Fibroblast of skin of right quadriceps (primary cell): ENCODE results near the gene MYH15.

ENCODE experiments used
- DNase-seq: peaks from one replicate; pipeline ENCODE4 v3.0.0-alpha.2; 2013

Gene MYH15

DNA sequence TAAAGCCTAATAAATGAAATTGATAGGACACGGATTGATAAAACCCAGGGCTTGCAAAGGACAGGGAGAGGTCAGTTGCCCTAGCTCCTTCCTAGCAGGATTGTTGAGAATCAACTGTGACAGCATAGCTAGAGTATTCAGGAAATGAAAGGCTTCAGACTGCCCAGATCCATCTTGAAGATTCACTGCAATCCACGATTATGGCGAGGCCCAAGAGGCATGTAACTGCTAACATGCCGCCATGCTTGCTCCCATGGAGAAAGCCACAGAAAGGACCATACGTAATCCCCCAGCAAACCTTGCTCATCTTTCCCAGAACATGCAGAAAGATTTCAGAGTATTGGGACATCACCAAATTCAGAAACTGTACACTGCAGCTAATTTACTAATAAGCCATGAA lies 41.3 kb downstream of the MYH15 start:
- no peak for DNase-seq

DNA sequence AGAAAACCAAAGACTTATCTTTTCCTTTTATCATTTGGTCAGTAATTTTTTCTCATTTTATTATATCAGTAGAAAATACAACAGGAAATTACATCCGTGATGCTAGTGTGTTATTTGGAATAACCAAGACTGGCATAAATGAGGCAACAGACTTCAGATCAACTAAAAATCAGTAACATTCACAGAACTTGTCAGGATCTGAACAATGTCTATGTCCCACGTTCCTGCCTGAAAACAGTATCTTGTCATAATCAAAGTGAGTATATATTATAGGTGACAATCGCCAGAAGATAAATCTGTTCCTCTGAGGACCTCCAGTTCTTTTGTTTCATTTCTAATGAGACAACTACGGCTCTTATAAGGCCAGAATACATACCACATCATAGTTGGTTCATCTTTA lies 41.8 kb downstream of the MYH15 start:
- DNase-seq = no peak

DNA sequence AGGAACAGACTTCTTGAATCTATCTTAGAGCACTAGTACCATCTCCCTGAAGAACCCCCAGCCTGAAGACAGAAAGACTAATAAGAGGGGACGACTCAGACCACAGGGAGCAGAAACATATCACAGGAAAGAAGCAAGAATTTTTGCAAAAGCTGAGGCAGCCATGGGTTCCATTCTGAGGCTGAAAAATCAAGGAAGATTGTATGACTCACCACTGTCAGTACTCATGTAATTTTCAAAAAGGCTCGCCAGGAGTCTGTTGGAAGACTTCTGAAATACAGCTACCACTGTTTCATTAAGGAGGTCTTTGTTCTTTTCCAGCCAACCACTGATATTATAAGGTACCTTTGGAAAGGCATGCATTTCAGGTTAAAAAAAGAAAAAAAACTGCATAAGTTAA lies 47.5 kb downstream of the MYH15 start:
- peak; percentile 56 for DNase-seq

DNA sequence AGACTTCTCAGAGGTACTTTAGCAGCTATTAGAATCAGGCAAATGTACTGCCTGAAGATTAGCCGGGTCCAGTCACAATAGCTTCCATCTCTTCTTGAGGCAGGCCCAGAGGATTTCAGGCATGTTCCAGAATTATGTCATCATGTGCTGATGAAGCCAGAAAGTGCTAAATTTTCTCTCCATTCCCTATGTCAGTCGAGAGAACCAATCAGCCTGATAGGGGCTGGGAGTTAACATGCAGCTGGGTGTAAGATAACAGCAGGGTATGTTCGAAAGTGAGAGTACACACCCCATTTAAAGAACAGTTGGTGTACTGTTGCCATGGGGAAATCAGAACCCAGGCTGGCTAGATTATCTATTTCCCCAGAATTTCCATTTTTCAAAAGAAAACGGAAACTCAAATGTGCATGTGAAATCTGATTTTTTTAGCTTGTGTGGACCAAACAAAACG lies 48.7 kb downstream of the MYH15 start:
- peak; percentile 32 for DNase-seq

DNA sequence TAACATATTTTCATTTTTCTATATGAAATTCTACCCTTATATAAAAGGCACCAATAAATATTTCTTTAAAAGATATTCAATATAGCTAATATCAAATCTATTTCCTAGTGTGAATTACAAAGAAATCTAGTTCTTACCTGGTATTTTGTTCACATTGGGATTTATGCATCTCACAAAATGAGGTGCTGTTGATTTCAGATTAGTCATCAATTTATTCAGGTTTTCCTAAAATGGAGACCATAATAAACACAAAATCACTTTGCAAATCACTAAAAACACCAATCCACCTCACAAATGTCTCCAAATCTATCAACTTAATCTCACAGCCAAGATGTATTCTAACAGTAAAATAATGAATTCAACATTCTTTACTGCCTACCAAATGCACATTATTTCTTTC lies 51.2 kb downstream of the MYH15 start:
- DNase-seq = no peak

DNA sequence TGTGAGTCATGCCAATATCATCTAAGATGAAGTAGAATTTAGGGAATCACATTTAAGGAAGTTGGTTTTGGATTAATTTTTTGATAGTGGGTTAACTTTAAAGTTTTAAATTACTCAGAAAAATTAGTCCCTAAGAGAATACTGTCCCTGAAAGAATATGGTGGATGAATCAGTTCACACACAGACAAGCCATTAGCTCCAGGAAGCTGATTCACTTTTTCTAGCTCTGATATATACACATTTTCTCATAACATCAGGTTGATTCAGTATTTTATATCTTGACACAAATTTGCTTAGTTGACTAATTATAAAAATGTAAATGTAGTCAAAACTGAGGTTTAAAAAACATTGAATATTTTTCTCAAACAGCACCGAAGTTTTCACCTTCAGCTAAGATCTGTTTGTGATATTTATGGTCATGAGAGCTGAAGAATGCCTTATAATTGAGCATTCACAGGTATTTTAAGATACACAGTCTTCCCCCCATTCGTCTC lies 55.1 kb downstream of the MYH15 start:
- DNase-seq = peak; percentile 31

DNA sequence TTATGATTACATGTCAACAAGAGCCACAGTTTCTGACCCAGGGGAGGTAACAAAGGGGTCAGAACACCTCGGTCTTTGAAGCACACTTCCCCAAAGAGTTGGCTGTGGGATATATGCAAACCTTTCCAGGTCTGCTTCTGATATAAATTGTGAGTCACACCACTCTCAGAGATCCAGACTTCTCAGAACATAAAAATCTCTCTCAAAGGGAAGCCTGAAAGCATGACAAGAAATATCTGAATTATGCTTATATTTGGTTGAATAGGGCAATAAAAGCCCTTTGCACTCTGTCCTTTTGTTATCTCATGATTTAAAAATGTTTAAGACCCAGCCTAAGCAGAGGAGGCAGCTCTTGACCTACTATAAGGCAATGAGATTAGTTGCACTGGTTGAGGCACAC lies 56.8 kb downstream of the MYH15 start:
- DNase-seq = peak; percentile 64

DNA sequence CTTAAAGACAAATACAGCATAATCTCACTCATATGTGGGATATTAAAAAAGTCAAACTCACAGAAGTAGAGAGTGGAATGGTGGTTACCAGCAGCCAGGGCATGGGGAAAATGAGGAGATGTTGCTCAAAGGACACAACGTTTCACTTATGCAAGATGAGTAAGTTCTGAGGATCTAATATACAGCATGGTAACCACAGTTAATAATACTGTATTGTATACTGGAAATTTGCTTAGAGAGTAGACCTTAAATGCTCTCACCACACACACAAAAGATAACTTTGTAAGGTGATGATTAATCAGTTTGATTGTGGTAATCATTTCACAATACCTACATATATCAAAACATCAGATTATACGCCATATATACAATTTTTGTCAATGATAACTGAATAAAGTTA lies 60.0 kb downstream of the MYH15 start:
- no peak for DNase-seq

DNA sequence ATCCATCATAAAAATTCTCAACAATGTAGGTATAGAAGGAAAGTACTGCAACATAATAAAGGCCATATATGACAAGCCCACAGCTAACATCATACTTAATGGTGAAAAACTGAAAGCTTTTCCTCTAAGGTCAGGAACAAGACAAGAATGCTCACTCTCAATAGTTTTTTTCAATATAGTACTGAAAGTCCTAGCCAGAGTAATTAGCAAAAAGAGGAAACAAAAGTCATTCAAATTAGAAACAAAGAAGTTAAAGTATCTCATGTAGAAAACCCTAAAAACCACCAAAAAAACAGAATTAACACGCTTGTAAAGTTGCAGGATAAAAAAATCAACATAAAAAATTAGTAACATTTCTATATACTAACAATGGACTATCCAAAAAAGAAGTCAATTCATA lies 61.8 kb downstream of the MYH15 start:
- DNase-seq = no peak

DNA sequence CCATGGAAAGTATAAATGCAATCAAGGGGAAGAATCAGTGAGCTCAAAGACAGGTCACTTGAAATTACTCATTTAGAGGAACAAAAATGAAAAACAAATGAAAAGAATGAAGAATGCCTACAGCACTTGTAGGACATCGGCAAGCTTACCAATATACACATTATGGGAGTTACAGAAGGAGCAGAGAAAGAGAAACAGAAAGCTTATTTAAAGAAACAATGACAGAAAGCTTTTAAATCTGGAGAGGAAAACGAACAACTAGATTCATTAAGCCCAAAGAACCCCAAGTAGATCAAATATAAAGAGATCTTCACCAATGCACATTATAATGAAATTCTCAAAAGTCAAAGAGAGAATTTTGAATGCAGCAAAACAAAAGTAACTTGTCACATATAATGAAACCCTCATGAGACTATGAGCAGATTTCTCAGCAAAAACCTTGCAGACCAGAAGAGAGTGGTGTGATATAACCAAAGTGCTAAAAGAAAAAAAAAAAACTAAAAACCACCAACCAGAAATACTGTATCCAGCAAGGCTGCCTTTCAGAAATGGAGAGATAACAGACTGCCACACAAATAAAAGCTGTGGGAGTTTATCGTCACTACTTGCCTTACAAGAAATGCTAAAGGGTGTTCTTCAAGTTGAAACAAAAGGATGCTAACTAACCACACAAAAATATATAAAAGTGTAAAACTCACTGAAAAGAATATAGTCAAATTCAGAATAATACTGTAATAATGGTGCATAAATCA lies 63.1 kb downstream of the MYH15 start:
- DNase-seq = no peak

DNA sequence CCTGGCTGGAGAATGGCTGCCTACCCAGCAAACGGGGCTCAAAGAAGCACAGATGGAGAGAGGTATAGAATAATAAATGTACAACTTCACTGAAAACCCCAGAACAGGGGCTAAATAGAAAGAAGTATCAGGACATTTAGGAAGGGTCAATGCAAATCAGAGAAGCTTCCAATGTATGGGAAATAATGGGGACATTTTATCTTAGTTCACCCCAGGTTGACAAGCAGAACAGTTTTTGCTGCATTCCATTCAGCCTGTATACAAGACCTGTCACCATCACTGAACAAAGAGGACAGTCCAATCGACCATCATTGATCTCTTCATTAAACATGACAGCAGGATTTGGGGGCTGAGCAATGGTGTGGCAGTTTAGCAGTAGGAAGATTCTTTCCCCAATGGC lies 68.1 kb downstream of the MYH15 start:
- no peak for DNase-seq

DNA sequence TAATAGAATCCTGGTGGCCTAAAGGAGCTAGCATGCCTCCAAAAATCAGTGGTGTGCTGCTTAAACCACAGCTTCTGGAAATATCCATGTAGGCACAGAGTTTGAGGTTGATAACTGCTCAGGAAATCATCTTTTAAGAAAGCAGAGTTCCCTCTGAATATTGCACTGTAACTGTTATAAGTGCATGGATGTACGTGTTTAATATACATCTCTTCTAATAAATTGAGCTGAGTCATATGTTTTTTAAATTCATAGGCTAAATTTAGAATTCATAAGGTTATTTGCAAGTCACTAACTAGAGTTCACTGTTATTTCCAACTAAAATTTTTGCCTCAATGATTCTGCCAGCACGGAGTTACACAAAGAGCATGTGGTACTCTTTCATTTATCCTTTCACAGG lies 68.9 kb downstream of the MYH15 start:
- peak; percentile 17 for DNase-seq

DNA sequence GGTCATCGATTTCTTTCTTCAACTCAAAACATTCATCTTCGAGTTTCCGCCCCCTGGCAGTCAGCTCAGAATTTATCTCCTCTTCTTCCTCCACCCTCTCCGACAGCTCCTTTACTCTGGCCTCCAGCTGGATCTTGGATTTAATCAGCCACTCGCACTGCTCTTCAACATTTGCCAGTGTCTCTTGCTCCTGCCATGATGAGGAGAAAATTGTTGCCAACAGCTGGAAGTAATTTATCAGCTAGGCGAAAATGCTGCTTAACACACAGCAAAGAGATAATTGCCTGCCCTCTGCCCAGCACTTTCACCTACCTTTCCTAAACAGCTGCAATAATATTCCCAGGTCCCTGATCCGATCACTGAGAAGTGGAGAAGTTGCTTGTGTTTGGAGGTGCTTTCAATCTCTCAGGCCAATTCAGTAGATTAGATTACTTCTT lies 69.3 kb downstream of the MYH15 start:
- DNase-seq = peak; percentile 54

DNA sequence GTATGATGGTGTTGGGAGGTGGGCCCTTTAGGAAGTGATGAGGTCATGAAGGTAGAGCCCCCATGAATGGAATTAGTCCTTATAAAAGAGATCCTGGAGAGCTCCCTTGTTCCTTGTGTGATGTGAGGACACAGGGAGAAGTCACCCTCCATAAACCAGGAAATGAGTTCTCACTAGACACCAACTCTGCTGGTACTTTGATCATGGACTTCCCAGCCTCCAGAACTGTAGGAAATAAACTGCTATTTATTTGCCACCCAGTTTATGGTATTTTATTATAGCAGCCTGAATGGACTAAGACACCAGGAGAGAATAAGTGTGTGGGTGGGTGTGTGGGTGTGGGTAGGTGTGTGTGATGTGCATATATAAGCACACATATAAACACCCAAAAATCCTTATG lies 71.9 kb downstream of the MYH15 start:
- DNase-seq = no peak

DNA sequence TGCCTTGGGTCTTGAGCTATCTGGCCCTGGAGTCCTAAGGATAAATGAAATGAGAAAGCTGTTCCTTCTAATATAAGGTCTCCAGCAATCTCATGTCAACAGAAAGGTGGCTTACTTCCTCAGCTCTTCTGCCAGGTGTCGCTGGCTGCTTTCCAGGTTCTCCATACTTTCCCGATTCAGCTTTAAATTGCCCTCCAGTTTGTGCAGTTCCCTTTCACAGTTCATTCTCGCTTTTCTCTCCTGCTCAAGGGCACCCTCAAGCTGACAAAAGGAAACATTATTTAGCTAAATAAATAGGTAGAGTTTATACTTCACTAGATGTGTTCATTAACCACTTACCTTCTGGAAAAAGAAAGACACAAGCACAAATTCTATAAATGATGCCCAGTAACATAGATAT lies 73.0 kb downstream of the MYH15 start:
- DNase-seq = no peak

DNA sequence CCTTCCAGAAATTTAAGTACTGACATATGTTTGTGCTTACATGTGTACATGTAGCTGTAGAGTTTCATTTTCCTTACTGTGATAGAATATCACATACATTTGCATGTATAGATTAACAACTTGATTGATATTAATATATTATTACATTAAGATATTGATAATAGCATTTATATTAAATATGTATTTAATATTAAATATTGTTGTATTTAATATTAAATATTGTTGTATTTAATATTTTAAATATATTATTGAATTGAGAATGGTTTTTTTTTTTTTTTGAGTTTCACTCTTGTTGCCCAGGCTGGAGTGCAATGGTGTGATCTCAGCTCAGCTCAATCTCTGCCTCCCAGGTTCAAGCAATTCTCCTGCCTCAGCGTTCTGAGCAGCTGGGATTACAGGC lies 76.5 kb downstream of the MYH15 start:
- no peak for DNase-seq

DNA sequence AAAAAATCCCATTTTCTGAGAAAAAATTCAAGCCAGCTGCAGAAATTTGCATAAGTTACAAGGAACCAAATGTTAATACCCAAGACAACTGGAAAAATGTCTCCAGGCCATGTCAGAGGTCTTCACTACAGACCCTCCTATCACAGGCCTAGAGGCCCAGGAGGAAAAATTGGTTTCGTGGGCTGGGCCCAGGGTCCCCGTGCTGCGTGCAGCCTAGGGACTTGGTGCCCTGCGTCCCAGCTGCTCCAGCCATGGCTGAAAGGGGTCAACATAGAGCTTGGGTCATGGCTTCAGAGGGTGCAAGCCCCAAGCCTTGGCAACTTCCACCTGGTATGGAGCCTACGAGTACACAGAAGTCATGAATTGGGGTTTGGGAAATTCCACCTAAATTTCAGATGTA lies 78.0 kb downstream of the MYH15 start:
- no peak for DNase-seq

DNA sequence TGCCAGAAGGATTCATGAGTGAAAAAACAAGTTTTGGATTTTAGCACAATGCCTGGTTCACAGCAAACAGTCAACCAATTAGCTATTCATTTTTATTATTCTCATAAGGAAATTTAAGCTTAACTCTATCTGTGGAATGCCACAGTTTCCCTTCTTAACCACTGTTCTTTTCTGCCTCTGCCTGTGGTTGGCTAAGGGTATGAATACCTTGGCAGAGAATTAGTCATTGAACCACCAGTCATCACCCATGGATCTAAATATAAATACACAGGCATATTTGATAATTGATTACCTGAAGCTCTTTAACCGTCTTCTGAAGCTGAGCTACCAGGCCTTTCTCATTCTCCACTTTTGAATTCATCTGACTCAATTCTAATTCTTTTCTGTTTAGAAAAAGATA lies 79.9 kb downstream of the MYH15 start:
- DNase-seq = peak; percentile 36

DNA sequence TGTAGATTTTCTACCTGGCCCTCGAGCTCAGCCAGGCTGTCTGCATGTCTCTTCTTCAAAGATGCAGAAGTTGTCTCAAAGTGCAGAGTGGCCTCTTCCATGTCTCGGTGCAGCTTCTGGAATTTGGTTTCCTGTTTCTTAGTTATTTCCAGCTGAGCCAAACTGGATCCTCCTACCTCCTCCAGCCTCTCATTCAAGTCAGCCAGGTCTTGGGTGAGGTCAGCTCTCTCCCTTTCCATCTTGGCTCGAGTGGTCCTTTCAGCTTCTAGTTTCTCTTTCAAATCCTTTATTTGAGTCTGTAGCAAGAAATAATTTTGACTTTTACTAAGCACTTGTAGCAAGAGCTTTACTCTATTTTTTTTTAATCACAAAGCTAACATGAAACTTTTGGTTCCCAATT lies 81.8 kb downstream of the MYH15 start:
- no peak for DNase-seq

DNA sequence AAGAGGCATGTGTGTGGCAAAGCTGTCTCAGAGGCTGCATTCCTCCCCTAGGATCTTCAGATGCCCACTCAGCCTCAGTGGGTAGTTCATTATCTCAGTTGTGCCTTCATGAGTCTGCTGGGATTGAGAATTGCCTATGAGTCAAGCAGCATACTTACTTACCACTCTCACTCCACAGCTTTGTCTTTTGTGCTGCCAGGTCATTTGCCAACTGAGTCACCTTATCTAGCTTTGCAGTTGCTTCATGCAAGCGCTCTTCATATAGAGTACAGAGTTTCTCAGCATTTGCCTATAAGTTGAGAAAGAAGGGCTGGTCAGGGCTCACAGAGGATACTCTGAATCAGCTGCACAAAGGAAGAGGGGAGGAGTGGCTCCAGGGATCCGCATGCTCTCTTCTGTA lies 89.5 kb downstream of the MYH15 start:
- DNase-seq = peak; percentile 79

DNA sequence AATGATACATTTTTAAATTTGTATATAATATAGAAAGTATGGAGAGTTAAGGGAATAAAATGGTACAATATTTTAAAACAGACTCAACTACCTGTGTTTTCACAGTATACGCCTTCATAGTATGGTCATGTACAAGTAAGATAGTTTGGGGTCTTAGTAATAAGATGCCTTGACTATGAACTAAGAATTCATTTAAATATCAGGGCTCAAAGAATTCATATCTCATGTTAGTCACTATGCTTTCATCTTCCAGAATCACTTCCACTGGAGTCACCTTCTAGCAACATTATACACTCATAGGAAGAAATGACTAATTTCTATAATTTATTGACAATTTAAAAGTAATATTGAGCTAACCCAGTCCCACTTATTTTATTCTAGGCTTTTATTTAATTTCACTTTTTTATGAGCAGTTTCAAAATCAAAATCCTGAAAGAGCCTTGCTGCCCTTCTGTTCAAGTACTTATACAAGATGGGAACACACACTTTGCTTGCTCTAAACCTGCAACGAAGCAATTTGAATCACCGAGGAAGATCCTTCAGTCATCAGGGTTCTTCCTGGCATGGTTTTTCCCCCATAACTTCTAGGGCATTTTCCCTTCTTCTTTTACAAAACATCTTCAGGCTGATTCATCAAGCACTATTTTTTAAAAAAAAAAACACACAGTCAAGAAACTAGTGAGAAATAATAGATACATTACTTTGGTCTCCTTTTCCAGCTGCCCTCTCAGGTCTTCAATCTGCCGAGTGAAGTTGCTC lies 94.1 kb downstream of the MYH15 start:
- DNase-seq = no peak

DNA sequence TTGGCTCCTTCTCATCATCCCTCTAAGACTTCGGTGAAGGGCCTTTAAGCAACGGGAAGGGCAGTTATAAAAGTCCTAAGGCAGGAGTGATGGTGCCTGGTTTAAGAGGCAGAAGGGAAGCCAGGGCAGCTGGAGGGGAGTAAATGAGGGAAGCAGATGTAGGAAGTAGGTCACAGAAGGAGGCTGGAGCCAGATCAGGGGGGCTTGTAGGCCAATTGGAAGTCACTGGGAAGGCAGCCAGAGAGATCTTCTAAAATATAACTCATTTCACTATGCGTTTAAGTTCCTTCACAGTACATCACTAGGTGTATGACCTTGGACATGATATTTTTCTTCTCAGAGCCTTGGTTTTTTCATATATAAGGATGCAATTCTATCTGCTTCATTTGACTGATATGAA lies 94.7 kb downstream of the MYH15 start:
- DNase-seq = no peak

DNA sequence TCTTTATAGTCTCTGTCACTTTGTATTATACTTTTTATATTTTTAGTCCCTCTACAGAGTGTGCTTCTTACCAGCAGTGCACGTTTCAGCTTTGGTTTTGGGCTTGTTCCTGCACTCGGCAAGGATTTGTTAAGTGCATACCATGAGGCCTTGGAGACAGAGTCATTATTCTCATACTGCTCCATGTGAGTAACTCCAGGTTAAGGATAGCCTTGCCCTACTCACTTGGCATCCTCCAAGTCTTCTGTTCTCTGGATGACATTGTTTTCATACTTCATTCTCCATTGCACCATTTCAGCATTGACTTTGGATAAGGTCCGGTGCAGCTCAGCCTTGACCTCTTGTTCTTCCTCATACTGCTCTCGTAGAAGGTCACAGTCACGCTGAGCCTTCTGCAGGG lies 96.4 kb downstream of the MYH15 start:
- DNase-seq = no peak

DNA sequence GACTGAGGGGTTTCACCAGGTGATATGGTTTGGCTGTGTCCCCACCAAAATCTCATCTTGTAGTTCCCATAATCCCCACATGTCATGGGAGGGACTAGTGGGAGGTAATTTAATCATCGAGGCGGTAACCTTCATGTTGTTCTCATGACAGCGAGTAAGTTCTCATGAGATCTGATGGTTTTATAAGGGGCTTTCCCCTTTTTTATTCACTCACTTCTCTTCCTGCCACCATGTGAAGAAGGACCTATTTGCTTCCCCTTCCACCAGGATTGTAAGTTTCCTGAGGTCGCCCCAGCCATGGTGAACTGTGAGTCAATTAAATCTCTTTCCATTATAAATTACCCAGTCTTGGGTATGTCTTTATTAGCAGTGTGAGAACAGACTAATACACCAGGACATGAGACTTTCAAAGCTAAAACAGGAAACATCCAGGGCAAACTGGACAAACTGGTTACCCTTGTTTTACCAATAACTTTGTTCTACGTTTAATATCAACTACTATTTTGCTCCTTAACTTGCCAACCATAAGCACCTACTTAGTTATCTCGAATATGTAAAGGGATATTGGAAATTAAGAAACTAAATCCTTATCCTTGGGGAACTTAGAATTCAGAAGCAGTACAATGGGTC lies 98.2 kb downstream of the MYH15 start:
- no peak for DNase-seq
